IPS-NIHi11 (cell line): ENCODE measurements around the gene ACVRL1.

ENCODE experiments used
- DNase-seq: peaks from one replicate; pipeline ENCODE4 v3.0.0; 2012; ENCODE audit warnings: mixed read lengths, low spot score

The ACVRL1 gene

GRCh38 chr12:51898937-51899336, 8.4 kb upstream of the ACVRL1 start:
- DNase-seq = no peak

GRCh38 chr12:51900323-51900889, 6.9 kb upstream of the ACVRL1 start:
- DNase-seq = no peak

- no peak for DNase-seq
These were observed 6.0 kb upstream of the ACVRL1 start for GRCh38 chr12:51901121-51901817.

- no peak for DNase-seq
These were observed 5.4 kb upstream of the ACVRL1 start for GRCh38 chr12:51901881-51902280.

- no peak for DNase-seq
These were observed 2.3 kb upstream of the ACVRL1 start for GRCh38 chr12:51904951-51905470.

- no peak for DNase-seq
These were observed 1.6 kb upstream of the ACVRL1 start for GRCh38 chr12:51905471-51906429.

GRCh38 chr12:51906430-51907082, 748 bp upstream of the ACVRL1 start:
- DNase-seq = peak; percentile 30

- no peak for DNase-seq
These were observed 637 bp downstream of the ACVRL1 start for GRCh38 chr12:51907856-51908425.

GRCh38 chr12:51908876-51909592, 1.7 kb downstream of the ACVRL1 start:
- no peak for DNase-seq

GRCh38 chr12:51910168-51910567, 2.9 kb downstream of the ACVRL1 start:
- no peak for DNase-seq

- DNase-seq = no peak
These were observed 3.4 kb downstream of the ACVRL1 start for GRCh38 chr12:51910691-51911090.

- no peak for DNase-seq
These were observed 4.0 kb downstream of the ACVRL1 start for GRCh38 chr12:51911307-51911706.

- DNase-seq = peak; percentile 49
These were observed 4.7 kb downstream of the ACVRL1 start for GRCh38 chr12:51911788-51912711.

GRCh38 chr12:51913071-51914033, 6.0 kb downstream of the ACVRL1 start:
- peak; percentile 65 for DNase-seq

GRCh38 chr12:51914034-51914923, 7.0 kb downstream of the ACVRL1 start:
- DNase-seq = no peak

- DNase-seq = no peak
These were observed 7.8 kb downstream of the ACVRL1 start for GRCh38 chr12:51915003-51915625.

GRCh38 chr12:51915951-51916350, 8.6 kb downstream of the ACVRL1 start:
- no peak for DNase-seq
